Mesothelial cell of epicardium (in vitro differentiated cells): ENCODE data around the gene MED13L. TPM values are rescaled to one million over a fixed set of nuclear protein-coding genes. Genes with fewer than 3 reads are reported as not detected.

ENCODE experiments used
- DNase-seq, 2 experiments: peaks; one replicate each; pipeline ENCODE4 v3.0.0; 2021; ENCODE audit warnings: low spot score in 2 of 2; ENCODE audit not compliant: unreplicated experiment in 2 of 2
- H3K27ac Mint-ChIP-seq: 2 replicates; pipeline ENCODE4 v1.8.0; 2021; ENCODE audit warnings: mixed read lengths
- H3K27me3 Mint-ChIP-seq: 2 replicates; pipeline ENCODE4 v1.8.0; 2021; ENCODE audit warnings: low read depth, mixed read lengths
- H3K36me3 Mint-ChIP-seq: 2 replicates; pipeline ENCODE4 v1.8.0; 2021; ENCODE audit warnings: mixed read lengths
- H3K4me1 Mint-ChIP-seq: 2 replicates; pipeline ENCODE4 v1.8.0; 2021; ENCODE audit warnings: mixed read lengths
- H3K4me3 Mint-ChIP-seq: 2 replicates; pipeline ENCODE4 v1.8.0; 2021; ENCODE audit warnings: mild to moderate bottlenecking, moderate library complexity, mixed read lengths
- H3K9me3 Mint-ChIP-seq: 2 replicates; pipeline ENCODE4 v1.8.0; 2021; ENCODE audit warnings: mixed read lengths
- total RNA-seq: library from RNA; stranded (reverse); gene quantifications from 3 replicates; pipeline ENCODE4 v1.2.1, GENCODE V29; 2021
- TF ChIP-seq, protein P1 (sequence below): fragments of 200-600 bp; sonication (generic); IDR thresholded peaks from one replicate; pipeline ENCODE4 v1.5.0; 2021; ENCODE audit warnings: antibody characterized with exemption; ENCODE audit not compliant: unreplicated experiment

Gene MED13L
- total RNA-seq, 1 donor from 2014 or later: 179 TPM

DNA sequence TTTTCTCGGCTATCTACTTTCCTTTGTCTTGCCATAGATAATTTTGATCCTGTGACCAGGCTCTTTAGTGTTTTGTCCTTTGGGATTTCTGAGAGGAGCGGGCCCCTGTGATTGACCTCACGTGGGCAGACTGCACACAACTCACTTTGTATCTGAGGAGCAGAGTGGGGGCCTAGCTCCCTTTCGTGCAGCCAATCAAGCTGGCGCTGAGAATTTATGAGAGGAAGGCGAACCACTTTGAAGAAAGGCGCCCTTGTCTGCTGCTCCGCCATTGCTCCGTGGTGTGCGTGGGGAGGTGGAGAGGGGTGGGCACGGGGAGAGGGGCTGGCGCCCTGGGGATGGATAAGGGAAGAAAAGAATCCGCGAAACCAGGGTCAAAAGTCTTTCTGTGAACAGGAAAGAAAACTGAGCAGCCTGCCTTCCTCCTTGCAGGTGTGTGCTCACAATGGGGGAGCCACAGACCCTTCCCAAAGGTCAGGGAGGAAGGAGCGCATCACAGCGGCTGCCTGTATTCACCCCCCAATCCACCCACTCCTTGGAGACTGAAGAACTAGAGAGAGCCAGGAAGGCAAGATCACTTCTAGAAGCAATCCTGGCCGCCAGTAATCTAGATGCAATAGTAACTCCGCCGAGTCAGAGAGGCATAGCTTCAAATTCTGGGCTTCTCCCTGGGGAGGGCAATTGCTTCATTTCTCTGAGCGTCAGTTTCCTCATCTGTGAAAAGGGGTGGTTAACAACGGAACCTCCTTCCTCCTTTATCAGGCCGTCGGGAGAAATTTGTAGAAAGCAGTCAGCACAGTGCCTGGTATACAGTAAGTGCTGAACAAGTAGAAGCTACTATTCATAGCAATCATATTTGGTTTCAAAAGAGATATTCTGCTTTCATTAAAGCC, 24.9 kb upstream of the MED13L start:
- Mint-ChIP-seq H3K27me3 (no peaks in the 10 kb centered on the region), H3K4me3 (no peak overlapping the region), H3K4me1 (peaks cover 9% of the 10 kb centered on the region), H3K9me3 (no peaks in the 10 kb centered on the region), H3K36me3 (no peaks in the 10 kb centered on the region), H3K27ac (no peak overlapping the region)
- DNase-seq: no peak
- TF ChIP-seq, protein P1, sequence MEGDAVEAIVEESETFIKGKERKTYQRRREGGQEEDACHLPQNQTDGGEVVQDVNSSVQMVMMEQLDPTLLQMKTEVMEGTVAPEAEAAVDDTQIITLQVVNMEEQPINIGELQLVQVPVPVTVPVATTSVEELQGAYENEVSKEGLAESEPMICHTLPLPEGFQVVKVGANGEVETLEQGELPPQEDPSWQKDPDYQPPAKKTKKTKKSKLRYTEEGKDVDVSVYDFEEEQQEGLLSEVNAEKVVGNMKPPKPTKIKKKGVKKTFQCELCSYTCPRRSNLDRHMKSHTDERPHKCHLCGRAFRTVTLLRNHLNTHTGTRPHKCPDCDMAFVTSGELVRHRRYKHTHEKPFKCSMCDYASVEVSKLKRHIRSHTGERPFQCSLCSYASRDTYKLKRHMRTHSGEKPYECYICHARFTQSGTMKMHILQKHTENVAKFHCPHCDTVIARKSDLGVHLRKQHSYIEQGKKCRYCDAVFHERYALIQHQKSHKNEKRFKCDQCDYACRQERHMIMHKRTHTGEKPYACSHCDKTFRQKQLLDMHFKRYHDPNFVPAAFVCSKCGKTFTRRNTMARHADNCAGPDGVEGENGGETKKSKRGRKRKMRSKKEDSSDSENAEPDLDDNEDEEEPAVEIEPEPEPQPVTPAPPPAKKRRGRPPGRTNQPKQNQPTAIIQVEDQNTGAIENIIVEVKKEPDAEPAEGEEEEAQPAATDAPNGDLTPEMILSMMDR: no peak

DNA sequence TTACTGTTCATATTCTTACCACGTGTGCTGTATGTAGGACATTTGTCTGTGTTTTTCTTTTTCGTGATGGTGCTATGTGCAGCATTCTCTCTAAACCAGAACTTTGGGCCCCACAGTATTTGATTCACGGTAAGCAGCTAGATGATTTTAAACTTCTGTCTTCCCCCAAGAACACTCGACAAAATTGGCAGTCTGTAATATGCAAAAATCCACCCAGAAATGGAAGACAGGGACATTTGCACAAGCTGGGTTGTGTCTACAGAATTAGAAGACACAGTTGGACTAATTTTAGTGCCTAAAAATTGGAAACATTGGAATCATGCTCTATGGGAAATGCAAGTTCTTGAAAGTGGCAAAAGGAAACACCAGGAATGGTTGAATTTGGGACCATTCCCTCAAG, 24.1 kb upstream of the MED13L start:
- Mint-ChIP-seq H3K4me3 (no peak overlapping the region), H3K9me3 (no peaks in the 10 kb centered on the region), H3K27ac (no peak overlapping the region), H3K36me3 (no peaks in the 10 kb centered on the region), H3K4me1 (peaks cover 9% of the 10 kb centered on the region), H3K27me3 (no peaks in the 10 kb centered on the region)
- no peak for DNase-seq
- TF ChIP-seq, protein P1: no peak

DNA sequence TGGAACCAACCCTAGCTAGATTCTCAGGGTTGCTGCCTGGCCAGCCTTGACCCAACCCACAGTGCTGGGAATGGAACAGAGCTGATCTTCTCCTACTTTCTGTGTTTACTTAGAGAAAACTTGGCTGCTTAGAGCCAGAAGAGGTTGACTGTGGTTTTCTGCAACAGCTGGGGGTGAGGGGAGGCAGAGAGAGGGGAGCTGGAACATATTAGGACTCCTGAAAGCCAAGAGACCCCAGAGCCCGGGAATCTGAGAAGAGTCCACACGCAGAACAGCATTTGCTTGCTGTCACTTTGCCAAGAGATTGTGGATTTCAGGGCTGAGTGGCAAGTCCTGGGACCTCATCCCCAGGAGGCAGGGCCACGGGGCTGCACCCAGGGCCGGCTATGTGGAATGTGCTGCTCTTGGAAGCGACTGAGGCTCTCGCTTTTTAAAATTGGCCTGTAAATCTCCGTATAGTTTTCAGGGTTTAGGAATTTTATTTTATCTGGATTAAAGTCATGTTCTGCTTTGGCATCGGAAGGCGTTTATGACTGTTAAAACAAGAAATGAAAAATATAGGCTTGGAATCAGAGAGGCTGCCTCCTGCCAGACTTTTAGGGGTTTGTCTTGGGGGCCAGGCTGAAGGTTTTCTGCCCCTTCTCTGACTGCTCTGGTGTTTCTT, 22.3 kb upstream of the MED13L start:
- Mint-ChIP-seq H3K27ac (peak overlapping the region; percentile 70), H3K4me1 (peaks cover 20% of the 10 kb centered on the region), H3K27me3 (no peaks in the 10 kb centered on the region), H3K36me3 (no peaks in the 10 kb centered on the region), H3K9me3 (no peaks in the 10 kb centered on the region), H3K4me3 (no peak overlapping the region)
- DNase-seq: no peak
- TF ChIP-seq, protein P1: no peak

DNA sequence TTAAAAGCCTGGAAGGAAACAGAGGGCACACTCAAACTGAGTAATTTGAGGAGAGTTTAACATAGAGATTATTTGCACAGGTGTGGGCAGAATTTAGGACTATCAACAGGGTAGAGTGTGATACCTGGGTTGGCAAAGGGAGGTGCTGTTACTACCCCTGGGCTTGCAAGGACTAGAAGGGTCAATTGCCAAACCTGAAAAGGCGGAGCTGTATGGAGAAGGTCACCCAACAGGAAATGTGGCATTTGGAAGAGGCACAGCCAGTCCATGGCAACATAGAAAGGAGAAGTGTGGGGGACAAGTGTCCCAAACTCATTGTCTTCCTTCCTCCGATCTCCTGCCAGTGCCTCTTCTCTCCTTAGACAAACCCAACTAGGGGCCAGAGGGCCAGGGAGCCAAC, 21.6 kb upstream of the MED13L start:
- Mint-ChIP-seq H3K27me3 (no peaks in the 10 kb centered on the region), H3K4me3 (no peak overlapping the region), H3K27ac (no peak overlapping the region), H3K4me1 (peaks cover 27% of the 10 kb centered on the region), H3K9me3 (no peaks in the 10 kb centered on the region), H3K36me3 (no peaks in the 10 kb centered on the region)
- TF ChIP-seq, protein P1: no peak
- DNase-seq: no peak

DNA sequence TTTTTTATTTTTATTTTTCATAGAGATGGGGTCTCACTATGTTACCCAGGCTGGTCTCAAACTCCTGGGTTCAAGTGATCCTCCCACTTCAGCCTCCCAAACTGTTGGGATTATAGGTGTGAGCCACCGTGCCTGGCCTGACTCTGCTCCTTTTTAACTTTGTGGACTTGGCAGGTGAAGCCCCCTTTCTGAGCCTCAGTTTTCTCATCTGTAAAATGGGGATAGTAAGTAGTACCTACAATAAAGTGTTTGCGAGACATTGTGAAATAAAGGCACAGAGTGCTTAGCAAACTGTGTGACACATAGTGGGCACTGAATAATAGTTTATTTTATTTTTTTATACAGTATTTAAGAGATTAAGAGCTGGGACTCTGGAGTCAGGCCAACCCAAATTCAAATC, 21.1 kb upstream of the MED13L start:
- Mint-ChIP-seq H3K9me3 (no peaks in the 10 kb centered on the region), H3K36me3 (no peaks in the 10 kb centered on the region), H3K4me1 (peaks cover 32% of the 10 kb centered on the region), H3K27me3 (no peaks in the 10 kb centered on the region), H3K4me3 (no peak overlapping the region), H3K27ac (no peak overlapping the region)
- no peak for DNase-seq
- TF ChIP-seq, protein P1: no peak
